HG03575 (cell line): ENCODE measurements around the gene PHLDA1.

Source experiments
- ATAC-seq: cut with Tn5 transposase; IDR thresholded peaks from one replicate; pipeline ENCODE4 v1.9.1; 2021; ENCODE audit not compliant: unreplicated experiment, insufficient number of reproducible peaks, low FRiP score; ENCODE audit errors: extremely low read depth

PHLDA1 gene

GRCh38 chr12:75976913-75977312 lies 54.7 kb downstream of the PHLDA1 start:
- no peak for ATAC-seq

- no peak for ATAC-seq
Observed at GRCh38 chr12:75976113-75976512, 55.5 kb downstream of the PHLDA1 start.

- no peak for ATAC-seq
Observed at GRCh38 chr12:75975702-75976101, 55.9 kb downstream of the PHLDA1 start.
